Ureter (tissue), 1 donor: ENCODE measurements around the gene PSENEN. TPM values are rescaled to one million over a fixed set of nuclear protein-coding genes. Genes with fewer than 3 reads are reported as not detected.
"Not testable (repeated sequence)": the region's sequence is repeated elsewhere in the genome, so short reads cannot be mapped to it uniquely, and the experiment has no call there.

Experiments used
- DNase-seq: peaks from one replicate; pipeline ENCODE4 v3.0.0-alpha.2; 2020; ENCODE audit warnings: low spot score
- total RNA-seq: library from RNA; stranded (reverse); gene quantifications from one replicate; pipeline ENCODE4 v1.2.4, GENCODE V29; 2023
- donor health status: DM: yes; HTN: yes; CAD: no.

The PSENEN gene
- total RNA-seq, 1 donor from 2014 or later: 81.1 TPM

- peak; percentile 38 for DNase-seq
These were observed 6.6 kb downstream of the PSENEN start for GRCh38 chr19:35751839-35752745.

- DNase-seq: no peak
These were observed 7.4 kb downstream of the PSENEN start for GRCh38 chr19:35752746-35753350.

- DNase-seq: peak; percentile 45
These were observed 8.4 kb downstream of the PSENEN start for GRCh38 chr19:35753634-35754369.

- peak; percentile 44 for DNase-seq
These were observed 9.1 kb downstream of the PSENEN start for GRCh38 chr19:35754370-35755130.

- no peak for DNase-seq
These were observed 9.7 kb downstream of the PSENEN start for GRCh38 chr19:35755131-35755549.

GRCh38 chr19:35755550-35756376 is 10.3 kb downstream of the PSENEN start:
- DNase-seq: peak; percentile 85

- DNase-seq: peak; percentile 77
These were observed 11.2 kb downstream of the PSENEN start, which contains the start of gene HSPB6 for GRCh38 chr19:35756377-35757230. TSS of gene HSPB6 (minus strand) at chr19:35757029. CDS start at chr19:35757008, 21 bp downstream.

GRCh38 chr19:35757231-35757748 is 11.8 kb downstream of the PSENEN start:
- DNase-seq: peak; percentile 81

- DNase-seq: peak; percentile 99
These were observed 12.5 kb downstream of the PSENEN start, which contains the start of gene PROSER3 for GRCh38 chr19:35757749-35758608. TSS of gene PROSER3 (plus strand) at chr19:35758176. CDS start at chr19:35758216, 40 bp downstream.

- no peak for DNase-seq
These were observed 14.2 kb downstream of the PSENEN start for GRCh38 chr19:35759697-35760096.

GRCh38 chr19:35760711-35761349 is 15.4 kb downstream of the PSENEN start:
- DNase-seq: no peak

GRCh38 chr19:35764432-35765315 is 19.2 kb downstream of the PSENEN start:
- no peak for DNase-seq

GRCh38 chr19:35766571-35767104 is 21.2 kb downstream of the PSENEN start:
- DNase-seq: no peak

GRCh38 chr19:35767288-35768081 is 22.0 kb downstream of the PSENEN start:
- DNase-seq: no peak

- no peak for DNase-seq
These were observed 22.6 kb downstream of the PSENEN start for GRCh38 chr19:35768082-35768421.

- not testable (repeated sequence) for DNase-seq
These were observed 26.9 kb downstream of the PSENEN start for GRCh38 chr19:35772362-35772761.
